Lower lobe of right lung (tissue), 2 donors: ENCODE measurements around the gene RAB6B. TPM values are rescaled to one million over a fixed set of nuclear protein-coding genes. Genes with fewer than 3 reads are reported as not detected.
A peak's percentile ranks its signal among the peaks of the same experiment; 100 is the strongest.

ENCODE experiments used
- ATAC-seq, 2 donors: fragments of 200-7000 bp; cut with Tn5 transposase; one replicate each; pipeline ENCODE4 v1.9.1; 2020 to 2022; ENCODE audit warnings: mild to moderate bottlenecking in 2 of 2, moderate library complexity in 2 of 2
- DNase-seq: peaks from one replicate; pipeline ENCODE4 v3.0.0-alpha.2; 2020
- H3K27ac ChIP-seq: fragments of 200-600 bp; one replicate; pipeline ENCODE4 v1.8.0; 2022
- H3K27me3 ChIP-seq: fragments of 200-600 bp; one replicate; pipeline ENCODE4 v1.8.0; 2022; ENCODE audit warnings: low read depth
- H3K36me3 ChIP-seq: fragments of 200-600 bp; one replicate; pipeline ENCODE4 v1.8.0; 2022; ENCODE audit warnings: mild to moderate bottlenecking
- H3K4me1 ChIP-seq: fragments of 200-600 bp; one replicate; pipeline ENCODE4 v1.8.0; 2022
- H3K4me3 ChIP-seq: fragments of 200-600 bp; one replicate; pipeline ENCODE4 v1.8.0; 2022; ENCODE audit warnings: mild to moderate bottlenecking
- H3K9me3 ChIP-seq: fragments of 200-600 bp; one replicate; pipeline ENCODE4 v1.8.0; 2022
- intact Hi-C: fragments of 100-400 bp; cut with DNase I; formaldehyde crosslinking; loops from one replicate; pipeline ENCODE4 v1.11.0; 2022
- total RNA-seq: library from RNA; stranded (reverse); fragmentation: NEBNext Ultra II Directional; extraction: Animal tissue kit (Norgen Biotek cat#: 25700); gene quantifications from one replicate; pipeline ENCODE4 v1.2.1, GENCODE V29; 2021
- TF ChIP-seq, protein P1 (sequence below): fragments of 200-600 bp; IDR thresholded peaks from one replicate; pipeline ENCODE4 v1.8.0; 2022; ENCODE audit warnings: antibody characterized with exemption, mild to moderate bottlenecking
- donor health status: DM: no; HTN: yes; CAD: no; lungs with severe emphysema.

RAB6B gene
- total RNA-seq, 1 donor from 2014 or later, result 5.5 TPM

DNA sequence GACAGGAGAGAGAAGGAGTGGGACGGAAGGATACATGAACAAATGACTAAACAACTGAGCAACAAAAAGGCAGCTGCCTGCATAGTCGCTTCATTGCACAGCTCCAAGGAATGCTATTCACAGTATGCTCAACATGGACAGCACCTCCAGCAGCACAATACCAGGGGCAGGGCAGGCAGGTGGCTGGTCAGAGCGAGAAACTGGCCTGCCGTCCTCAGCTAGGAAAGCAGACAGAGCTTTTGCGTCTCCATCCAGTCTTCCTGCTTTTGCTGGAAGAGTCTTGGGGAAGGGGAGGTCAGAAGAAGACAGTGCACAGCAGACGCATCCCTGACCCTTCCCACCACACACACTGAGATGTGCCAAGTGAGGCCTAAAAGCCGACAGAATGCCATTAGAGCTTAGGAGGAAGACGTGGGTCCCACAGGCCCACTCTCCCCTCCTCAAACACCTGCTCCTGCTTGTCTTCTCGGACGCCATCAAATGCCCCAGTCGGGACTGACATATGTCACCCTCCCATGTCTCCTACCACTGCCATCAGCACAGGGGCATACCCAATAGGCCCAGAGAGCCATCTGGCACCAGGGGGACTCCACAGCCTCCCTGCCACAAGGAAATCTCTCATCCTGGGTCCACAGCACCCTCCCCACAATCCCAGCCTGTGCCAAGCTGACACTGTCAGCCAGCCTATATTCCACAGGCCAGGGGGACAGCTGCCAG lies 3.9 kb downstream of the RAB6B start:
- Histone ChIP-seq H3K9me3 (no peaks in the 10 kb centered on the region), H3K36me3 (no peaks in the 10 kb centered on the region), H3K27ac (no peak overlapping the region), H3K4me3 (no peak overlapping the region), H3K4me1 (peaks cover 20% of the 10 kb centered on the region), H3K27me3 (peaks cover 22% of the 10 kb centered on the region)
- TF ChIP-seq, protein P1, sequence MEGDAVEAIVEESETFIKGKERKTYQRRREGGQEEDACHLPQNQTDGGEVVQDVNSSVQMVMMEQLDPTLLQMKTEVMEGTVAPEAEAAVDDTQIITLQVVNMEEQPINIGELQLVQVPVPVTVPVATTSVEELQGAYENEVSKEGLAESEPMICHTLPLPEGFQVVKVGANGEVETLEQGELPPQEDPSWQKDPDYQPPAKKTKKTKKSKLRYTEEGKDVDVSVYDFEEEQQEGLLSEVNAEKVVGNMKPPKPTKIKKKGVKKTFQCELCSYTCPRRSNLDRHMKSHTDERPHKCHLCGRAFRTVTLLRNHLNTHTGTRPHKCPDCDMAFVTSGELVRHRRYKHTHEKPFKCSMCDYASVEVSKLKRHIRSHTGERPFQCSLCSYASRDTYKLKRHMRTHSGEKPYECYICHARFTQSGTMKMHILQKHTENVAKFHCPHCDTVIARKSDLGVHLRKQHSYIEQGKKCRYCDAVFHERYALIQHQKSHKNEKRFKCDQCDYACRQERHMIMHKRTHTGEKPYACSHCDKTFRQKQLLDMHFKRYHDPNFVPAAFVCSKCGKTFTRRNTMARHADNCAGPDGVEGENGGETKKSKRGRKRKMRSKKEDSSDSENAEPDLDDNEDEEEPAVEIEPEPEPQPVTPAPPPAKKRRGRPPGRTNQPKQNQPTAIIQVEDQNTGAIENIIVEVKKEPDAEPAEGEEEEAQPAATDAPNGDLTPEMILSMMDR, result no peak
- DNase-seq (no peak), ATAC-seq (no peak)
- intact Hi-C loops, result no loop called here

DNA sequence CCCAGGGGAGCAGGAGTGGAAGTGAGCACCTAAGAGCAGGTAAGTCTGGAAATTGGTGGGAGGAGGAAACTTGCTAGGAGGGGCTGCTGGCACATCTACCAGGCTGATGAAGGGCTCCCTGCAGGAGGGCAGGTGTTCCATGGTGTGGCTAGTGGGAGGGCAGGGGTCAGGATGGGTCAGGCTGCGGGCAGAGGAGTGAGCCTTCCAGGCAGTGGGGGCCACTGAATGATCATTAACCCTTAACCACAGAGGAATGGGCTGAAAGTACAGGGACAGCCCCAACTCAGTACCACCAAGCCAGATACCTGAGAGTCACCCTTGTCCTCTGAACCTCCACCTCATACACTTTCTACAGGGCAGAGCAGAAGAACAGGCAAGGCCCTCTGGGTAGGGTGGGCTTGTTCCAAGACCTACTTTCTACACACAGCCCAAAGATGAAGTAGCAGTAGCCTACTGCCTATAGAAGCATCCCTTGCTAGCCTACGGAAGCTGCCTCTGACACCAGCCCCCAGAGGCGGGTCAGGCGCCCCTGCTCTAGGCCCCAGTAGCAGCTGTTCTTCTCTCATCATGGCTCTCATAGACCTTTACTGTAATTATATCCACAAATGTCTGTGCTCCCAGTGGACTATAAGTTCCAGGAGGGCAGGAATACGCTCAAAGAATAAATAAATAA lies 4.6 kb downstream of the RAB6B start:
- DNase-seq, result no peak
- ATAC-seq, result no peak
- TF ChIP-seq, protein P1, result no peak
- Histone ChIP-seq H3K27me3 (peaks cover 17% of the 10 kb centered on the region), H3K9me3 (no peaks in the 10 kb centered on the region), H3K4me1 (peaks cover 16% of the 10 kb centered on the region), H3K4me3 (no peak overlapping the region), H3K36me3 (no peaks in the 10 kb centered on the region), H3K27ac (no peak overlapping the region)
- intact Hi-C loops, result no loop called here

DNA sequence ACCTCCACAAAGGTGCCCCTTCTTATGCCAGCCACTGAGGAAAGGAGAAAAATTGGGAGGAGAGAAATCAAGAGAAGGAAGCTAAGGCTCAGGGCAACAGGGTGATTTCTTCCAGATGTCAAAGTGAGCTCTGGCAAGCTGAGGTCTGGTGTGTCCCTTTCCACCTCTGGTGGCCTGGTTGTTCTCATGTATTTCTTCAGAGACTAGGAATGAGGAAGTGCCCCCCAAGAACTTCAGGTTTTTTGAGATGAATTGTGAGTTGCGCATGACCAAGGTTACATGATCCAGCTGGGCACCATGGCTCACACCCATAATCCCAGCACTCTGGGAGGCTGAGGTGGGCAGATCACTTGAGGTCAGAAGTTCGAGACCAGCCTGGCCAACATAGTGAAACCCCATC lies 5.6 kb downstream of the RAB6B start:
- no peak for ATAC-seq
- Histone ChIP-seq H3K27ac (no peak overlapping the region), H3K9me3 (no peaks in the 10 kb centered on the region), H3K4me3 (no peak overlapping the region), H3K27me3 (peaks cover 12% of the 10 kb centered on the region), H3K4me1 (peaks cover 9% of the 10 kb centered on the region), H3K36me3 (no peaks in the 10 kb centered on the region)
- TF ChIP-seq, protein P1, result no peak
- no peak for DNase-seq
- intact Hi-C loops, result no loop called here

DNA sequence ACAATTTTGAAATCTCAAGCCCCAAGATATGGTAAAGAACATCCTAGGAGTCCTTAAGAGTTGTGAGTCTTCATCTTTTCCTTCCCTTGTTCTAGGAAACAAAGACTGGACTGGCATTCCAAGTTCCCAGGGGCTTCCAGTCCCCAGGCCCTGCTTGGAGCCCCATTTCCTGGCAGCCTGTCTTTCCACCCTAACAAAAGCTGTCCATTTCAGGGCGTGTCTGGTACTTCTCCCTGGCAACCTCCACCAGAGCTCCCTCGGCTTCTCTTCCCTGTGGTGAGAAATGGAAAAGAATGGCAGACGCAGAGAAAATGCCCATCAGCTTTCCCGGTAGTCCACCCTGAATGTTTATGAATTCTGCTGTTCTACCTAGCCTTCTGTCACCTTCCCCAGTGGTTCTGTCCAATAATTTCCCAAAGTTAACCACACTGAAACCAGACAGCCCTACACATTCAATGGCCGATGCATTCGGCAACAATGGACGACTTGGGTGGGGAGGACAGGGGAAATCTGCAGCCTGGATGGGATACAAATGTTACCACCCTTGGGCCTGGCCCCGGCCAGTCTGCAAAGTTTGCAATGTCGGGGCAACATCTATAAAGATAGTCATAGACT lies 6.8 kb downstream of the RAB6B start:
- no peaks in the 10 kb centered on the region for H3K9me3 ChIP-seq
- H3K4me3 ChIP-seq, result no peak overlapping the region
- H3K27ac ChIP-seq, result no peak overlapping the region
- intact Hi-C loops, result no loop called here
- H3K36me3 ChIP-seq, result no peaks in the 10 kb centered on the region
- H3K27me3 ChIP-seq, result peaks cover under 1% of the 10 kb centered on the region
- DNase-seq (peak; percentile 19), ATAC-seq (no peak)
- no peaks in the 10 kb centered on the region for H3K4me1 ChIP-seq
- TF ChIP-seq, protein P1, result no peak

DNA sequence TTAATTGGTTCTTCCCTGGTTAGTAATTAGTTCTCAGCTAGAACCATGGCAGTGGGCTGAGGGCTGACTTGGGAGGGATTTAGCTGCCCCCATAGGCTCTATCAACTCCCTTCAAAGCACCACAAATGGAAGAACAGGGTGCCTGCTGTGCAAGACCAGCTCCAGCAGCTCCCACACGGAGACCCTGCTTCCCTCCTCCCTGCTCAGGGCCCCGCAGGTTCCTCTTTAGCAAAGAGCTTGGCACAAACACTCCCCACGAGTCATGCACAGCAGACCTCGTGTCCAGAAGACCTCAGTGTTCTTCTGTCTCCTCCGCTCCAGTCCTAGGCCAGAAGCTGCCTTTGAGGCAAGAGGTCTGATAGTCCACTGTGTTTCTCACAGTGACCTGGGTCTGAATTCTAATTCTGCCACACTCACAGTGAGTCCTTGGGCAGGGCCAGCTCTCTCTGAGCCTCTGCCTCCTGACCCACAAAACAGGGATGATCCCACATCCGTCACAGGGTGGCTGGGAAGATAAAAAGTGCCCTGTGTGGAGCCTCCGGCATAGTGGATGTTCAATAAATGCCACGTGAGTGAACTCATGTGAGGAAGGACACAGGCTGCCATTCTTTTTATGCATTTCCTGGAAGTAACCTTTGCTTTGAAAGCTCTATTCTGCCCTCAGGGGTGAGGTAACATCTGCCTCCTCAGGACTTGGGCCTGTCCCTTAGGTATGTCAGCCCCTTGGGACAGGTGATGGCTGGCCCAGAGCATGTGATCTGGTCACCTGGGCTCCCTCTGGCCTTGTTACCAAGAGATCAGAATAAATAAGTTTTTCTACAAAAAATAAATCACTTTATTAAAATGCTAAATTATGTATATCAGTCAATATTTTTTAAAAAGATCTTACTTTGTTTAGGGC lies 7.6 kb downstream of the RAB6B start:
- Histone ChIP-seq H3K9me3 (no peaks in the 10 kb centered on the region), H3K27ac (no peak overlapping the region), H3K4me3 (no peak overlapping the region), H3K27me3 (no peaks in the 10 kb centered on the region), H3K4me1 (no peaks in the 10 kb centered on the region), H3K36me3 (no peaks in the 10 kb centered on the region)
- TF ChIP-seq, protein P1, result no peak
- intact Hi-C loops, result no loop called here
- DNase-seq, result peak; percentile 20
- no peak for ATAC-seq
